SK-N-MC (cell line): ENCODE data around the gene CSNK1D.

ENCODE experiments used
- DNase-seq: peaks from one replicate; pipeline ENCODE4 v3.0.0-alpha.2; 2011; ENCODE audit warnings: low read depth, low spot score
- H3K27ac ChIP-seq: fragments of 200-600 bp; sonication (generic); 2 replicates; pipeline ENCODE4 v1.5.1; 2016; ENCODE audit warnings: mixed run types
- H3K36me3 ChIP-seq: fragments of 200-600 bp; sonication (generic); 2 replicates; pipeline ENCODE4 v1.6.1; 2017; ENCODE audit warnings: antibody characterized with exemption, low read length, mixed read lengths; ENCODE audit not compliant: insufficient read depth
- H3K4me3 ChIP-seq: fragments of 200-600 bp; sonication (generic); 2 replicates; pipeline ENCODE4 v1.5.1; 2016
- H3K9ac ChIP-seq: fragments of 200-600 bp; sonication (generic); 2 replicates; pipeline ENCODE4 v1.8.0; 2017; ENCODE audit warnings: mixed run types, mixed read lengths; ENCODE audit not compliant: insufficient read length
- H3K9me3 ChIP-seq: fragments of 200-600 bp; sonication (generic); 2 replicates; pipeline ENCODE4 v1.6.1; 2017; ENCODE audit warnings: low read depth, mild to moderate bottlenecking, antibody characterized with exemption, low read length, moderate library complexity, mixed read lengths
- EZH2 ChIP-seq: fragments of 200-600 bp; sonication (generic); IDR thresholded peaks from one replicate; pipeline ENCODE4 v1.6.1; 2017; ENCODE audit warnings: antibody characterized with exemption
- FOXP2 ChIP-seq: optimal IDR thresholded peaks from 2 replicates; pipeline ENCODE3; 2011; ENCODE audit warnings: mild to moderate bottlenecking, moderate library complexity; ENCODE audit not compliant: insufficient read depth; ENCODE audit errors: extremely low read length, control extremely low read depth
- POLR2AphosphoS5 ChIP-seq: IDR thresholded peaks from 2 replicates; pipeline ENCODE4 v1.6.1; 2012; ENCODE audit warnings: mild to moderate bottlenecking, low read depth, low read length, borderline replicate concordance

CSNK1D gene

GRCh38 chr17:82231562-82232321 lies 41.8 kb downstream of the CSNK1D start:
- no peak overlapping the region for H3K27ac ChIP-seq
- H3K36me3 ChIP-seq = no peaks in the 10 kb centered on the region

DNA sequence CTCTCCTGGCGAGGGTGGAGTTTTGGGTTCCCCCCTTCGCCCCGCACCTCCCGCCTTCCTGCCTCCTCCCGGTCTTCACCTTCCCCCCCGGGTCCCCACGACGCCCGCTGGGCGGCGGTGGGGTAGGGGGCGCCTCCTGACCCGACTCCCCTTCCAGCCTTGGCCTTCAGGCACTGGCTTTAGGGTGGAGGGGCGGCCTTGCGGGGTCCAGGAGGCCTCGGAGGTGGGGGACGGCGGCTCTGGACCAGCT lies 42.3 kb downstream of the CSNK1D start:
- no peak overlapping the region for H3K27ac ChIP-seq
- H3K36me3 ChIP-seq = no peaks in the 10 kb centered on the region
- H3K4me3 ChIP-seq = no peak overlapping the region
- H3K9ac ChIP-seq = no peak overlapping the region
- TF ChIP-seq EZH2 (no peak), FOXP2 (no peak), POLR2AphosphoS5 (no peak)
- no peak for DNase-seq
- no peaks in the 10 kb centered on the region for H3K9me3 ChIP-seq

More at GRCh38 chr17:82231562-82232321, 41.8 kb downstream of the CSNK1D start:
- no peak overlapping the region for H3K9ac ChIP-seq
- no peak for DNase-seq
- TF ChIP-seq FOXP2 = no peak
- TF ChIP-seq POLR2AphosphoS5 = no peak
- TF ChIP-seq EZH2 = no peak
- H3K4me3 ChIP-seq = no peak overlapping the region
- no peaks in the 10 kb centered on the region for H3K9me3 ChIP-seq

DNA sequence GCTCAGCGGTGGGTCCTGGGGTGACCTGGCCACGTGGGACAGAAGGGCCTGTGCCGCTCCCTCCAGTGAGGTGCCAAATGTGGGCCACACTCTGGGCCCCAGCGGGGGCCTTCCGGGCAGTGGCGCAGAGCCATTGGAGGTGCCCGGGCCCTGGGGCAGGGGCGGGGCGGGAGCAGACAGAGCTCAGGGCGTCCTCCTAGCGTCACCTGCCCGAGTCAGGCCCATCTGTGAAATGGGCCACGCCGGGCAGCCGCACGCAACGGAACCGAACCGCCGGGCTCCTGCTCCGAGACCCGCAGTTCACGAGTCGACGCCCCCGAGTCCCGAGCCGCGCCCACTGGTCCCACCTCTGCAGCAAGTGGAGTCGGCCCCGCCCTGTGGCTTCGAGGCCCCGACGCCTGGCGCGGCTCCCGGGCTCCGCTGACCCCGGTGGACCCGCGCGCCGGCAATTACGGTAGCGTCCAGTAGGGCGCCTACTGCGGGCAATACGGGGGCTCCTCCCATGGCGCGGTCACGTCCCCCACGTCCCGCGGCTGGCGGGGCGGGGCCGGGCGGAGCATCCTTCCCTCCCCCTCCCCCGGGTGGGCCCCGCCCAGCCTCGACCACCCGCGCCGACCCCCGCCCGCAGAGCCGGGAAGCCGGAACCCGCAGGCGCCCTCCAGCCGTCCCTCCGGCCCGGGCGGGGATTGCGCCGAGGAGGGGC lies 42.7 kb downstream of the CSNK1D start:
- H3K27ac ChIP-seq = no peak overlapping the region
- no peaks in the 10 kb centered on the region for H3K36me3 ChIP-seq
- no peaks in the 10 kb centered on the region for H3K9me3 ChIP-seq
- no peak for DNase-seq
- no peak for TF ChIP-seq POLR2AphosphoS5
- TF ChIP-seq EZH2 = no peak
- TF ChIP-seq FOXP2 = no peak
- H3K9ac ChIP-seq = no peak overlapping the region
- H3K4me3 ChIP-seq = no peak overlapping the region

DNA sequence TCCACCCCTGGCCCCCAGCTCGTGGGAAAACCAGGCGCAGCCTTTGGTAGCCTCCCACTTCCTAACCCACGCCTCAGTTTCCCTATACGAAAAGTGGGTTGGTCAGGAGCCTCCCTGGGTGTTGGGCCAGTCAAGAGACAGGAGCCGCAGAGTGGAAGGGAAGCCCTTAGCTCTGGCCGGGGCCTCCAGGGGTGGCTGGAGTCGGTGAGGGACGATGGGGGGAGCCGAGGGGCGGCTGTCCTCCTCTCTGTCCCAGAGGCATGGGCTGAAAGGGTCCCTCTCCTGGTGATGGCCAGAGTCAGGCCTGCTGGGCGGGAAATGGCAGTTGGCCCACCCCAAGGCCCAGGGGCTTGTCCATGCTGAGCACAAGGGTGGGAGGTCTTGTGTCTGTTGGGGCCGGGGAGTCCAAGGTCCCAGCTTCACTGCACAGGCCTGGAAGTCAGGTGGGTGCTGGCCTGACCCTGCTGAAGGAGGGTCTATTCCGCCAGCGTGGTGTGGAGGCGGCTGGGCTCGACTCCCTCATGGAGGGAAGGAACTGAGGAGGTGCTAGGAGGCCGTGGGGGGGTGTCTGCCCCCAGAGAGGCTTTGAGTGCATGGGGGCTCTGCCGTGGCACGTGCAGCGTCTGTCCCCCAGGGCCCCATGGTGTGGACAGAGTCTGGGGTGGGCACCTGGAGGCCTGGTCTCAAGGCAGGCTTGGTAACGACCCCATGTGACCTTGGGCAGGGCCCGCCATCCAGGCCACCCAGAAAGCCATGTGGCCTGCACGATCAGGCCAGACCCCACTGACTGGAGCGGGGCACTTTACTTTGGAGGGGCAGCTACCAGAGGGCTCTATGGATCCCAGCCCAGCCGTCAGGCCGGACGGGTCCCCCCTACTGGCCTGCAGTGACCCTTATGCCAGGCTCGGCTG lies 43.5 kb downstream of the CSNK1D start:
- no peak for DNase-seq
- TF ChIP-seq POLR2AphosphoS5 = no peak
- TF ChIP-seq EZH2 = no peak
- TF ChIP-seq FOXP2 = no peak
- no peaks in the 10 kb centered on the region for H3K36me3 ChIP-seq
- no peaks in the 10 kb centered on the region for H3K9me3 ChIP-seq
- H3K9ac ChIP-seq = no peak overlapping the region
- no peak overlapping the region for H3K27ac ChIP-seq
- no peak overlapping the region for H3K4me3 ChIP-seq

- Histone ChIP-seq H3K27ac (no peak within 1 kb of the TSS), H3K9me3 (no peaks in the 10 kb centered on the region), H3K9ac (no peak within 1 kb of the TSS), H3K36me3 (no peaks in the 10 kb centered on the region), H3K4me3 (no peak within 1 kb of the TSS)
- no peak for DNase-seq
- no peak for TF ChIP-seq EZH2
- TF ChIP-seq FOXP2 = no peak
- no peak for TF ChIP-seq POLR2AphosphoS5
These were observed 44.4 kb downstream of the CSNK1D start, which contains the start of gene SLC16A3 for GRCh38 chr17:82228842-82229697. Gene SLC16A3 (plus strand): TSS chr17:82229042. CDS start chr17:82236009, 6,967 bp downstream.

GRCh38 chr17:82228278-82228841 lies 45.1 kb downstream of the CSNK1D start:
- no peaks in the 10 kb centered on the region for H3K36me3 ChIP-seq
- DNase-seq = no peak
- no peak overlapping the region for H3K27ac ChIP-seq
- no peak overlapping the region for H3K9ac ChIP-seq
- TF ChIP-seq POLR2AphosphoS5 = no peak
- TF ChIP-seq FOXP2 = no peak
- TF ChIP-seq EZH2 = no peak
- H3K9me3 ChIP-seq = no peaks in the 10 kb centered on the region
- no peak overlapping the region for H3K4me3 ChIP-seq

DNA sequence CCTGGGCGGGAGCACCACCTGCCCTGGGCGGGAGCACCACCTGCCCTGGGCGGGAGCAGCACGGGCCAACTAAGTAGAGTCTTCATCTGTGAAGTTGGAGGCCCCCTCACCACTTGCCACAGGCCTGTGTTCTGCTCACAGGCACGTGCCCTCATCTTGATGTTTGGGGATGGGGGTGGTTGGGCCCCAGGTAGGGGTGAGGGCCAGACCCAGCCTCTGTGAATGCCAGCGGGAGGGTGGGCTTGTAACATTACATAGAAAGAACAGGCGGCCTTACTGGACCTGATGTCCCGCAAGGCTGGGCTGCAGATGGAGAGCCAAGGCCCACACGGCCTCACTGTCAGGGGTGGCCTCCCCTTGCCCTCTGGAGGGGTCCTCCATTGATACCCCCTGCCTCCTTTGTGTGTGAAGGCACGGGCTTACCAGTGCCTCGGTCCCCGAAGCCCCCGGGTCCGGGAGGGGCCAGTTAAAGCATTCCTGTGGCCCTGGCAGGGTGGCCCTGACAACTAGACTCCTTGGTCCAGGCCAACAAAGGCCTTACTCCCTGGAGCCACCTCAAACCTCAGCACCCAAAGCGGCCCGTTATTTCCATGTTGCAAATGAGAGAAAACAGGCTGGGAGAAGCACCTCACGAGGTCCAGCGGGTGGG lies 45.7 kb downstream of the CSNK1D start:
- Histone ChIP-seq H3K4me3 (no peak overlapping the region), H3K27ac (no peak overlapping the region), H3K9me3 (no peaks in the 10 kb centered on the region), H3K9ac (no peak overlapping the region), H3K36me3 (no peaks in the 10 kb centered on the region)
- no peak for TF ChIP-seq FOXP2
- TF ChIP-seq EZH2 = no peak
- no peak for TF ChIP-seq POLR2AphosphoS5
- DNase-seq = no peak
